ENCODE results near the gene USP50. TPM values are rescaled to one million over a fixed set of nuclear protein-coding genes. Genes with fewer than 3 reads are reported as not detected.

Gene USP50
- polyA plus RNA-seq, 2 of the 4 experiments (the other 2 are of a cell fraction) = 0.14 TPM; not detected in 1

- no peak for TF ChIP-seq REST (IDR thresholded peaks at IDR 0.05)
- TF ChIP-seq PBX3 (IDR thresholded peaks at IDR 0.05) = no peak
Measured at GRCh38 chr15:50594311-50594710, 47.8 kb upstream of the USP50 start (continued).

- Histone ChIP-seq H3K4me3 (no peak overlapping the region), H3K4me2 (no peak overlapping the region), H3K27ac (no peak overlapping the region), H3K4me1 (no peaks in the 10 kb centered on the region), H3K9me3 (no peaks in the 10 kb centered on the region)
- TF ChIP-seq HOXA7 (CRISPR knock-in tag; IDR thresholded peaks at IDR 0.05) = no peak
- no peak for TF ChIP-seq EHF (CRISPR knock-in tag; IDR thresholded peaks at IDR 0.05)
- no peak for TF ChIP-seq HOXB5 (CRISPR knock-in tag; IDR thresholded peaks at IDR 0.05)
- TF ChIP-seq HEYL (CRISPR knock-in tag; IDR thresholded peaks at IDR 0.05) = no peak
- no peak for TF ChIP-seq ZSCAN20 (CRISPR knock-in tag; IDR thresholded peaks at IDR 0.05)
- TF ChIP-seq TFCP2L1 (CRISPR knock-in tag; IDR thresholded peaks at IDR 0.05) = no peak
- no peak for TF ChIP-seq ZC3H11A (IDR thresholded peaks at IDR 0.05)
- TF ChIP-seq USF2 (IDR thresholded peaks at IDR 0.05) = no peak
- no peak for TF ChIP-seq RAD21 (conservative IDR thresholded peaks at IDR 0.05 in 1 of 2, IDR thresholded peaks at IDR 0.05 in 1 of 2)
- TF ChIP-seq BHLHE40 (IDR thresholded peaks at IDR 0.05; ENCODE audit: low read depth, low read length) = no peak
- TF ChIP-seq RNF2 (IDR thresholded peaks at IDR 0.05; ENCODE audit: borderline replicate concordance, low read depth) = no peak
- no peak for TF ChIP-seq ELK1 (IDR thresholded peaks at IDR 0.05; ENCODE audit: low read depth, low read length)
- no peak for TF ChIP-seq CTCF (IDR thresholded peaks at IDR 0.05)
- no peak for TF ChIP-seq HOXB13 (CRISPR knock-in tag; IDR thresholded peaks at IDR 0.05; ENCODE audit: low read depth)
- TF ChIP-seq MAZ (IDR thresholded peaks at IDR 0.05; ENCODE audit: borderline replicate concordance, low read depth, low read length) = no peak
- no peak for TF ChIP-seq POLR2A (IDR thresholded peaks at IDR 0.05; ENCODE audit: low read length)
- TF ChIP-seq SMC3 (IDR thresholded peaks at IDR 0.05) = no peak
- no peak for TF ChIP-seq FOXS1 (CRISPR knock-in tag; IDR thresholded peaks at IDR 0.05)
- no peak for TF ChIP-seq NPAS2 (CRISPR knock-in tag; IDR thresholded peaks at IDR 0.05; ENCODE audit: borderline replicate concordance)
- ChIA-PET POLR2A (no interaction called here), CTCF (interaction anchor here (0.6 kb wide), 1 partner anchor 112 kb away, joined by 5 read pairs; no protein-coding TSS in a partner anchor)
- 85% methylated on average over 3 of the region's 3 CpGs for WGBS (ENCODE audit: missing lambda C conversion rate)
- ATAC-seq (no peak), DNase-seq (ENCODE audit: low read depth in 1 of 2, low spot score in 1 of 2) (no peak), FAIRE-seq (no peak)
Measured at GRCh38 chr15:50593761-50594160, 47.3 kb upstream of the USP50 start.
